PC-9 (cell line): ENCODE measurements around the gene ACOT2.

Experiments used
- EZH2 ChIP-seq: fragments of 200-600 bp; sonication (generic); IDR thresholded peaks from 2 replicates; pipeline ENCODE4 v1.8.0; 2017; ENCODE audit warnings: antibody characterized with exemption, low read depth
- TF ChIP-seq, protein P1 (sequence below): fragments of 200-600 bp; sonication (generic); conservative IDR thresholded peaks from 2 replicates; pipeline ENCODE4 v1.6.1; 2017; ENCODE audit warnings: mixed run types, antibody characterized with exemption, mild to moderate bottlenecking, moderate library complexity

DNA sequence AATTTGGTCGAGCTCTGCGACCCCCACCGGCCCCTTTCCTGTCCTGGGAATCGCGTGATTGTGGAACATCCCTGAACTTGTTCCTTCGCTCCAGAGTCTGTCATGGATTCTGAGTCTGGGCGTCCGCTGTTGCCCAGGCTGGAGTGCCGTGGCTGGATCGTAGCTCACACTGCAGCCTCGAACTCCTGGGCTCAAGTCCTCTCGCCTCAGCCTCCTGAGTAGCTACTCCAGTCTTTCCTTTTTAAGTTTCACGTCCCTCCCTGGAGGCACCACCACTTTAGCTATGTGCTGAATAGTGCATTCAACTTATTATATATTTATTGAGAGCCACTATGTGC is 44.0 kb downstream of the ACOT2 start:
- TF ChIP-seq, protein P1, sequence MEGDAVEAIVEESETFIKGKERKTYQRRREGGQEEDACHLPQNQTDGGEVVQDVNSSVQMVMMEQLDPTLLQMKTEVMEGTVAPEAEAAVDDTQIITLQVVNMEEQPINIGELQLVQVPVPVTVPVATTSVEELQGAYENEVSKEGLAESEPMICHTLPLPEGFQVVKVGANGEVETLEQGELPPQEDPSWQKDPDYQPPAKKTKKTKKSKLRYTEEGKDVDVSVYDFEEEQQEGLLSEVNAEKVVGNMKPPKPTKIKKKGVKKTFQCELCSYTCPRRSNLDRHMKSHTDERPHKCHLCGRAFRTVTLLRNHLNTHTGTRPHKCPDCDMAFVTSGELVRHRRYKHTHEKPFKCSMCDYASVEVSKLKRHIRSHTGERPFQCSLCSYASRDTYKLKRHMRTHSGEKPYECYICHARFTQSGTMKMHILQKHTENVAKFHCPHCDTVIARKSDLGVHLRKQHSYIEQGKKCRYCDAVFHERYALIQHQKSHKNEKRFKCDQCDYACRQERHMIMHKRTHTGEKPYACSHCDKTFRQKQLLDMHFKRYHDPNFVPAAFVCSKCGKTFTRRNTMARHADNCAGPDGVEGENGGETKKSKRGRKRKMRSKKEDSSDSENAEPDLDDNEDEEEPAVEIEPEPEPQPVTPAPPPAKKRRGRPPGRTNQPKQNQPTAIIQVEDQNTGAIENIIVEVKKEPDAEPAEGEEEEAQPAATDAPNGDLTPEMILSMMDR: no peak
- TF ChIP-seq EZH2: no peak
